H1 (cell line): ENCODE measurements around the gene CIB4. TPM values are rescaled to one million over a fixed set of nuclear protein-coding genes. Genes with fewer than 3 reads are reported as not detected.

Experiments
- CTCF ChIA-PET: fragments of 300-600 bp; sonication (Branson Sonifier 250); formaldehyde crosslinking; loops from one replicate; lab custom pipeline; 2021; ENCODE audit not compliant: partially characterized antibody; lab: Charles Lee
- POLR2A ChIA-PET: fragments of 300-600 bp; sonication (Branson Sonifier 250); formaldehyde crosslinking; loops from one replicate; lab custom pipeline; 2021; ENCODE audit warnings: inconsistent platforms; ENCODE audit not compliant: partially characterized antibody; lab: Charles Lee
- DNase-seq, 2 experiments: peaks; one replicate each; pipeline versions ENCODE4 v3.0.0 to v3.0.0-alpha.2; 2010 to 2022; ENCODE audit warnings: low spot score in 2 of 2, low read depth in 1 of 2, mixed read lengths in 1 of 2
- FAIRE-seq: peaks from 2 replicates; lab custom pipeline; 2011; peaks lifted over from hg19 to GRCh38; lab: Jason Lieb, UNC
- H2AFZ ChIP-seq: 2 replicates; pipeline ENCODE4 v1.8.1; 2012; ENCODE audit warnings: low read length, inconsistent platforms
- H2AK5ac ChIP-seq: 2 replicates; pipeline ENCODE4 v1.6.1; 2013; ENCODE audit warnings: low read depth, low read length
- H2BK120ac ChIP-seq: replicated peaks from 2 replicates; pipeline ENCODE3; 2013; ENCODE audit warnings: low read depth, low read length, inconsistent platforms
- H2BK12ac ChIP-seq: 2 replicates; pipeline ENCODE4 v1.6.1; 2013; ENCODE audit warnings: low read depth, low read length
- H2BK15ac ChIP-seq: 2 replicates; pipeline ENCODE4 v1.6.1; 2013; ENCODE audit warnings: low read length
- H2BK20ac ChIP-seq: 2 replicates; pipeline ENCODE4 v1.6.1; 2013; ENCODE audit warnings: low read length
- H2BK5ac ChIP-seq: 2 replicates; pipeline ENCODE4 v1.6.1; 2013; ENCODE audit warnings: low read depth, low read length
- H3K14ac ChIP-seq: 2 replicates; pipeline ENCODE4 v1.6.1; 2013; ENCODE audit warnings: inconsistent platforms; ENCODE audit not compliant: insufficient read length
- H3K18ac ChIP-seq: 2 replicates; pipeline ENCODE4 v1.6.1; 2013; ENCODE audit warnings: low read length; ENCODE audit errors: extremely low read depth
- H3K23ac ChIP-seq: 2 replicates; pipeline ENCODE4 v1.6.1; 2013; ENCODE audit warnings: inconsistent platforms; ENCODE audit not compliant: insufficient read length
- H3K23me2 ChIP-seq: 2 replicates; pipeline ENCODE4 v1.6.1; 2013; ENCODE audit warnings: low read depth, low read length
- H3K27ac ChIP-seq: 2 replicates; pipeline ENCODE4 v1.6.1; 2011; ENCODE audit warnings: low read depth, low read length, inconsistent platforms
- H3K27me3 ChIP-seq, 4 experiments: replicated peaks in 1 of 4; 1 replicate in 1 of 4; 2 replicates in 3 of 4; pipeline versions ENCODE4 v1.6.1 to v1.8.1; 2011 to 2013; ENCODE audit warnings: low read length in 3 of 4, mild to moderate bottlenecking in 3 of 4, inconsistent platforms in 2 of 4, mixed read lengths in 2 of 4, moderate library complexity in 1 of 4; ENCODE audit not compliant: control insufficient read depth in 3 of 4, insufficient read depth in 3 of 4; ENCODE audit errors: extremely low read depth in 1 of 4
- H3K36me3 ChIP-seq, 4 experiments: 2 replicates each; pipeline versions ENCODE4 v1.6.1 to v1.8.1; 2011 to 2013; ENCODE audit warnings: mild to moderate bottlenecking in 4 of 4, low read length in 3 of 4, moderate library complexity in 2 of 4, control low read depth in 1 of 4, inconsistent platforms in 1 of 4; ENCODE audit not compliant: insufficient read depth in 4 of 4, control insufficient read depth in 2 of 4
- H3K4ac ChIP-seq: replicated peaks from 2 replicates; pipeline ENCODE3; 2013; ENCODE audit warnings: low read length, low read depth, mixed read lengths, inconsistent platforms; ENCODE audit not compliant: insufficient read length
- H3K4me1 ChIP-seq, 4 experiments: replicated peaks in 1 of 4; 1 replicate in 1 of 4; 2 replicates in 3 of 4; pipeline versions ENCODE4 v1.6.1 to v1.8.1; 2011 to 2013; ENCODE audit warnings: low read length in 3 of 4, inconsistent platforms in 2 of 4, mixed read lengths in 1 of 4; ENCODE audit not compliant: insufficient read depth in 4 of 4, control insufficient read depth in 3 of 4
- H3K4me2 ChIP-seq, 2 experiments: 2 replicates each; pipeline versions ENCODE4 v1.6.1 to v1.8.1; 2011 to 2013; ENCODE audit warnings: low read depth in 2 of 2, low read length in 2 of 2, control low read depth in 1 of 2, inconsistent platforms in 1 of 2, mild to moderate bottlenecking in 1 of 2; ENCODE audit not compliant: insufficient read depth in 1 of 2
- H3K4me3 ChIP-seq, 4 experiments: fragments of 200-600, 300-600 bp in 1 of 4; sonication (generic), shearing (Covaris generic), sonication (Bioruptor Twin) in 1 of 4; 2 replicates each; pipeline versions ENCODE4 v1.5.1 to v1.8.1; 2011 to 2016; ENCODE audit warnings: low read length in 4 of 4, low read depth in 3 of 4, control low read depth in 2 of 4, inconsistent platforms in 2 of 4, mild to moderate bottlenecking in 2 of 4, mixed read lengths in 1 of 4, moderate library complexity in 1 of 4; ENCODE audit not compliant: insufficient read depth in 2 of 4; ENCODE audit errors: extremely low read depth in 1 of 4
- H3K56ac ChIP-seq: replicated peaks from 2 replicates; pipeline ENCODE3; 2013; ENCODE audit warnings: low read depth, mild to moderate bottlenecking, mixed read lengths, low read length, inconsistent platforms; ENCODE audit not compliant: insufficient read length
- H3K79me1 ChIP-seq: 2 replicates; pipeline ENCODE4 v1.6.1; 2013; ENCODE audit warnings: low read depth, low read length, control low read depth
- H3K79me2 ChIP-seq, 2 experiments: 2 replicates each; pipeline versions ENCODE4 v1.6.1 to v1.8.1; 2012 to 2013; ENCODE audit warnings: low read length in 2 of 2, mild to moderate bottlenecking in 2 of 2, inconsistent platforms in 1 of 2; ENCODE audit not compliant: insufficient read depth in 2 of 2, control insufficient read depth in 1 of 2
- H3K9ac ChIP-seq, 4 experiments: replicated peaks in 1 of 4; 1 replicate in 1 of 4; 2 replicates in 3 of 4; pipeline versions ENCODE4 v1.6.1 to v1.8.1; 2011 to 2013; ENCODE audit warnings: low read depth in 3 of 4, low read length in 3 of 4, control low read depth in 2 of 4, mild to moderate bottlenecking in 2 of 4, moderate library complexity in 2 of 4, inconsistent platforms in 1 of 4; ENCODE audit errors: extremely low read depth in 1 of 4
- H3K9me3 ChIP-seq, 2 experiments: 2 replicates each; pipeline versions ENCODE4 v1.6.1 to v1.8.1; 2012 to 2013; ENCODE audit warnings: mild to moderate bottlenecking in 2 of 2, moderate library complexity in 2 of 2, control low read depth in 1 of 2, inconsistent platforms in 1 of 2, low read depth in 1 of 2, low read length in 1 of 2, mixed read lengths in 1 of 2; ENCODE audit not compliant: insufficient read depth in 2 of 2
- H4K20me1 ChIP-seq, 2 experiments: replicated peaks in 1 of 2; 2 replicates each; pipeline versions ENCODE3 to v1.8.1; 2011 to 2013; ENCODE audit warnings: inconsistent platforms in 2 of 2, low read length in 2 of 2, mild to moderate bottlenecking in 1 of 2; ENCODE audit not compliant: insufficient read depth in 2 of 2, control insufficient read depth in 1 of 2
- H4K5ac ChIP-seq: 2 replicates; pipeline ENCODE4 v1.6.1; 2013; ENCODE audit warnings: low read length, low read depth, mixed read lengths, inconsistent platforms; ENCODE audit not compliant: insufficient read length
- H4K8ac ChIP-seq: 2 replicates; pipeline ENCODE4 v1.8.0; 2013; ENCODE audit warnings: mild to moderate bottlenecking, moderate library complexity, low read length, inconsistent platforms; ENCODE audit not compliant: insufficient read depth; ENCODE audit errors: extremely low read depth
- H4K91ac ChIP-seq: replicated peaks from 2 replicates; pipeline ENCODE3; 2013; ENCODE audit warnings: low read length, mixed read lengths, inconsistent platforms; ENCODE audit not compliant: insufficient read length
- CBX5 ChIP-seq: fragments of 300-800, 300-1000 bp; sonication (generic); IDR thresholded peaks from 2 replicates; pipeline ENCODE4 v1.7.1; 2016; ENCODE audit warnings: antibody characterized with exemption, low read length, low read depth
- RBBP5 ChIP-seq: IDR thresholded peaks from 2 replicates; pipeline ENCODE4 v1.7.1; 2012; ENCODE audit warnings: low read depth, mild to moderate bottlenecking, inconsistent platforms, low read length, moderate library complexity, borderline replicate concordance
- WGBS, 2 experiments: shearing (Covaris generic) in 1 of 2; methylation state at CpG; one replicate each; pipeline versions ENCODE4 v1.1.6 to v1.1.7; 2013 to 2015; ENCODE audit warnings: low lambda C conversion rate in 2 of 2, mixed read lengths in 2 of 2, inconsistent platforms in 1 of 2, low coverage in 1 of 2, missing lambda C conversion rate in 1 of 2; ENCODE audit not compliant: insufficient replicate concordance in 2 of 2, insufficient coverage in 1 of 2, insufficient read length in 1 of 2; ENCODE audit errors: extremely low coverage in 1 of 2, missing lambda C conversion rate in 1 of 2; 5-methylcytosine and 5-hydroxymethylcytosine counted together
- polyA plus RNA-seq, 7 experiments: library from polyadenylated mRNA; depleted of rRNA in 3 of 7; stranded (reverse) in 5 of 7; unstranded in 2 of 7; fragments of >200 nt in 5 of 7; fragments of 200-250 nt in 2 of 7; gene quantifications; 1 replicate in 5 of 7; 2 replicates in 1 of 7; 4 replicates in 1 of 7; pipeline versions ENCODE4 v1.2.1 to v1.2.3, GENCODE V29; 2011 to 2013; ENCODE audit warnings: missing spikeins in 2 of 7, mixed read lengths in 2 of 7
- total RNA-seq: library from RNA; stranded (reverse); fragmentation: NEBNext Ultra II Directional; extraction: Animal tissue kit (Norgen Biotek cat#: 25700); gene quantifications from 2 replicates; pipeline ENCODE4 v1.2.1, GENCODE V29; 2021

CIB4 gene
- total and polyA plus RNA-seq, 2 of the 8 experiments (the other 6 are each of a cell fraction or from before 2014, with no cell fraction given): not detected

DNA sequence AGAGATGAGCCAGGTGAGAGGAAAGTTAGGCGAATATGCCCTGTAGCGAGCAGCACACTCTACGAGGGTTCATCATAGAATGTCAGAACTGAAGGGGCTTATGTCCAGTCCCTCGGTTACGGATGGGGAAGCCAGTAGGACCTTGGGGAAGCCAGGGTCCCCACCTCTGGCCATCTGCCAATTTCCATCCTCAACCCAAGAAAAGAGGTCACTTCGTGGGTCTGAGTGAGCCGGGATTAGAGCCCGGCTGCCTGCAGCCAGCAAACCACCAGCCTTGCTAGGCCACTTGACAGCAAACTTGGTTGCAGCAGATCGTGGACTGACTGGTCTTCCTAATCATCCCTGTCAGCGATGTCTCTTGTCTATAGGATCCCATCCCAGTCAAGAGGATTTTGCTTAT is 11.4 kb downstream of the CIB4 start:
- H3K4me2 ChIP-seq: no peak overlapping the region
- H4K91ac ChIP-seq: no peak overlapping the region
- POLR2A ChIA-PET: no interaction called here
- H2AFZ ChIP-seq: no peak overlapping the region
- no peak overlapping the region for H2BK12ac ChIP-seq
- no peaks in the 10 kb centered on the region for H4K20me1 ChIP-seq
- H3K18ac ChIP-seq: no peak overlapping the region
- no peak overlapping the region for H3K4ac ChIP-seq
- no peaks in the 10 kb centered on the region for H3K79me1 ChIP-seq
- TF ChIP-seq RBBP5 (no peak), CBX5 (no peak)
- CTCF ChIA-PET: interaction anchor here (1.3 to 3.5 kb wide), 2 partner anchors 14 to 24 kb away, joined by 5 to 10 read pairs; no protein-coding TSS in a partner anchor
- no peak overlapping the region for H4K5ac ChIP-seq
- no peaks in the 10 kb centered on the region for H3K9me3 ChIP-seq
- H3K27me3 ChIP-seq: no peaks in the 10 kb centered on the region; a peak in 1 of 7 replicates
- no peaks in the 10 kb centered on the region for H3K4me1 ChIP-seq
- no peaks in the 10 kb centered on the region for H3K36me3 ChIP-seq
- H3K79me2 ChIP-seq: no peaks in the 10 kb centered on the region
- no peak overlapping the region; the same call in 1 of the 2 replicates for H2BK5ac ChIP-seq
- H2AK5ac ChIP-seq: no peak overlapping the region
- WGBS, 2 experiments: 90% methylated on average over 10 of the region's 10 CpGs; no CpG with 5 or more reads in 1 of the 2 experiments
- no peak overlapping the region for H3K56ac ChIP-seq
- H3K23ac ChIP-seq: no peak overlapping the region
- H2BK120ac ChIP-seq: no peak overlapping the region
- H3K27ac ChIP-seq: no peak overlapping the region
- FAIRE-seq (no peak), DNase-seq (no peak)
- H2BK20ac ChIP-seq: no peak overlapping the region
- H3K14ac ChIP-seq: no peak overlapping the region
- H3K4me3 ChIP-seq: no peak overlapping the region
- no peaks in the 10 kb centered on the region; the same call in 1 of the 2 replicates for H3K23me2 ChIP-seq
- no peak overlapping the region for H2BK15ac ChIP-seq
- H3K9ac ChIP-seq: no peak overlapping the region
- no peak overlapping the region for H4K8ac ChIP-seq
